ENCODE data around the gene EPB41L4A.

DNA sequence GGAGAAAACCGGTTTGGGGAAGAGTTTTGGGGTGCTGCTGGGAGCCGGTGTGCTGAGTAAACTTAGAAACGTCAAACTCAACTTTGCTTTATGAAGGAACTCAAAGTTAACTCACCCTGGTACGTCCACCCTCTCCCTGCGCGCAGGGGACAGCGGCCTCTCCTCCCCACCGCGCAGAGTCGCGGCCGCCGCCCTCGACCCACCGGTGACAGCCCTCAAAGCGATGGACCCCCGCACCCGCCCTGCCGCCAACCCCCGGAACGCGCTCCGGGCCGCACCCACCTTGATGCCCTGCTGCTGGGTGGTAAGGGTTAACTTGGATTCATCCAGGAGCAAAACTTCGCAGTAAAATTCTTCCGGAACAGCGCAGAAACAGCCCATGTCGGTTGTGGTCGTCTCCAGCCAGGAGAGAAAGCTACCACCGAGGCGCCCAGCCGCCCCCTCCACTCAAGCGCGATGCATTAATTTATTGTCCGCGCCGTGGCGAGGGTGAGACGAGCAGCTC is 366 bp downstream of the EPB41L4A start:
- TF ChIP-seq, protein P1, sequence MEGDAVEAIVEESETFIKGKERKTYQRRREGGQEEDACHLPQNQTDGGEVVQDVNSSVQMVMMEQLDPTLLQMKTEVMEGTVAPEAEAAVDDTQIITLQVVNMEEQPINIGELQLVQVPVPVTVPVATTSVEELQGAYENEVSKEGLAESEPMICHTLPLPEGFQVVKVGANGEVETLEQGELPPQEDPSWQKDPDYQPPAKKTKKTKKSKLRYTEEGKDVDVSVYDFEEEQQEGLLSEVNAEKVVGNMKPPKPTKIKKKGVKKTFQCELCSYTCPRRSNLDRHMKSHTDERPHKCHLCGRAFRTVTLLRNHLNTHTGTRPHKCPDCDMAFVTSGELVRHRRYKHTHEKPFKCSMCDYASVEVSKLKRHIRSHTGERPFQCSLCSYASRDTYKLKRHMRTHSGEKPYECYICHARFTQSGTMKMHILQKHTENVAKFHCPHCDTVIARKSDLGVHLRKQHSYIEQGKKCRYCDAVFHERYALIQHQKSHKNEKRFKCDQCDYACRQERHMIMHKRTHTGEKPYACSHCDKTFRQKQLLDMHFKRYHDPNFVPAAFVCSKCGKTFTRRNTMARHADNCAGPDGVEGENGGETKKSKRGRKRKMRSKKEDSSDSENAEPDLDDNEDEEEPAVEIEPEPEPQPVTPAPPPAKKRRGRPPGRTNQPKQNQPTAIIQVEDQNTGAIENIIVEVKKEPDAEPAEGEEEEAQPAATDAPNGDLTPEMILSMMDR (conservative IDR thresholded peaks at IDR 0.05), result no peak
- TF ChIP-seq ZFX (IDR thresholded peaks at IDR 0.05), result no peak

Data from C4-2B (cell line).